GM12878 (cell line): Measurements from ENCODE around the gene IL11. TPM values are rescaled to one million over a fixed set of nuclear protein-coding genes. Genes with fewer than 3 reads are reported as not detected.

ENCODE experiments used
- ATAC-seq: fragments of 200-7000 bp; cut with Tn5 transposase; 3 replicates; pipeline ENCODE4 v1.9.1; 2020; ENCODE audit warnings: mild to moderate bottlenecking, moderate library complexity
- BruUV-seq: library from RNA; stranded (reverse); fragments of 400-500 nt; replicated peaks from 2 replicates; lab custom pipeline; 2021; lab: Mats Ljungman, UMichigan
- CTCF ChIA-PET: fragments of 300-600 bp; sonication (Branson Sonifier 250); formaldehyde crosslinking; extraction: SDS; loops from one replicate; lab custom pipeline; 2021; ENCODE audit warnings: inconsistent platforms; lab: Yijun Ruan, JAX
- POLR2A ChIA-PET: fragments of 350-600 bp; formaldehyde crosslinking; extraction: SDS; loops from one replicate; lab custom pipeline; 2021; ENCODE audit warnings: inconsistent platforms; lab: Charles Lee
- RAD21 ChIA-PET: fragments of 300-600 bp; sonication (Branson Sonifier 250); formaldehyde crosslinking; loops from one replicate; lab custom pipeline; 2023; ENCODE audit warnings: antibody characterized with exemption; ENCODE audit not compliant: unreplicated experiment; lab: Charles Lee
- SMC1A ChIA-PET: fragments of 300-600 bp; sonication (Branson Sonifier 250); formaldehyde crosslinking; loops from one replicate; lab custom pipeline; 2023; ENCODE audit not compliant: unreplicated experiment, uncharacterized antibody; lab: Charles Lee
- DNase-seq: peaks from one replicate; pipeline ENCODE4 v3.0.0-alpha.2; 2011; ENCODE audit warnings: low read depth, low spot score
- FAIRE-seq: peaks from 3 replicates; lab custom pipeline; 2011; peaks lifted over from hg19 to GRCh38; lab: Jason Lieb, UNC
- H2AFZ ChIP-seq: 2 replicates; pipeline ENCODE4 v1.6.0; 2011; ENCODE audit warnings: low read depth, low read length, control low read depth; ENCODE audit not compliant: control insufficient read depth
- H3K27ac ChIP-seq: 2 replicates; pipeline ENCODE4 v1.5.1; 2011; ENCODE audit warnings: control low read depth; ENCODE audit not compliant: control insufficient read depth, insufficient read depth
- H3K27me3 ChIP-seq, 2 experiments: replicated peaks in 1 of 2; 2 replicates each; pipeline versions ENCODE4 v1.6.0 to v1.6.1; 2011; ENCODE audit warnings: low read length in 1 of 2; ENCODE audit not compliant: control insufficient read depth in 2 of 2, insufficient read depth in 2 of 2
- H3K36me3 ChIP-seq, 2 experiments: 2 replicates each; pipeline ENCODE4 v1.5.1; 2011; ENCODE audit warnings: low read length in 1 of 2; ENCODE audit not compliant: control insufficient read depth in 2 of 2, insufficient read depth in 2 of 2
- H3K4me1 ChIP-seq: 2 replicates; pipeline ENCODE4 v1.6.1; 2011; ENCODE audit warnings: mild to moderate bottlenecking, low read length, moderate library complexity, mixed read lengths; ENCODE audit not compliant: control insufficient read depth, insufficient read depth
- H3K4me2 ChIP-seq: 2 replicates; pipeline ENCODE4 v1.6.0; 2011; ENCODE audit warnings: control low read depth; ENCODE audit not compliant: control insufficient read depth, insufficient read depth
- H3K4me3 ChIP-seq: fragments of 200-600 bp; sonication (generic); 2 replicates; pipeline ENCODE4 v1.5.1; 2016
- H3K79me2 ChIP-seq: 2 replicates; pipeline ENCODE4 v1.6.0; 2011; ENCODE audit warnings: low read length; ENCODE audit not compliant: control insufficient read depth, insufficient read depth
- H3K9ac ChIP-seq: 2 replicates; pipeline ENCODE4 v1.8.0; 2011; ENCODE audit warnings: low read length, control low read depth, mixed read lengths; ENCODE audit not compliant: control insufficient read depth, insufficient read depth
- H3K9me3 ChIP-seq: replicated peaks from 3 replicates; pipeline ENCODE4 v1.5.1; 2011; ENCODE audit warnings: mild to moderate bottlenecking, low read length; ENCODE audit not compliant: control insufficient read depth, insufficient read depth
- H4K20me1 ChIP-seq: 2 replicates; pipeline ENCODE4 v1.6.0; 2011; ENCODE audit not compliant: control insufficient read depth, insufficient read depth
- ATF3 ChIP-seq: IDR thresholded peaks from 2 replicates; pipeline ENCODE4 v1.6.1; 2011; ENCODE audit warnings: low read depth, mild to moderate bottlenecking, low read length, moderate library complexity, borderline replicate concordance; ENCODE audit errors: extremely low read depth
- BACH1 ChIP-seq: fragments of 450-650 bp; IDR thresholded peaks from 2 replicates; pipeline ENCODE4 v1.6.1; 2017; ENCODE audit warnings: mild to moderate bottlenecking, borderline replicate concordance
- BRCA1 ChIP-seq: IDR thresholded peaks from 2 replicates; pipeline ENCODE4 v1.6.1; 2011; ENCODE audit warnings: low read depth, low read length, improper control_type of control experiment
- CTCF ChIP-seq, 3 experiments: IDR thresholded peaks in 2 of 3; conservative IDR thresholded peaks in 1 of 3; 2 replicates each; pipeline ENCODE4 v1.5.1; 2011; ENCODE audit warnings: low read depth in 3 of 3, low read length in 3 of 3, mild to moderate bottlenecking in 3 of 3, control low read depth in 2 of 3, moderate library complexity in 2 of 3, inconsistent platforms in 1 of 3, mixed read lengths in 1 of 3; ENCODE audit not compliant: control insufficient read depth in 2 of 3, insufficient read depth in 1 of 3; ENCODE audit errors: extremely low read depth in 1 of 3
- EZH2 ChIP-seq: IDR thresholded peaks from 2 replicates; pipeline ENCODE4 v1.6.1; 2012; ENCODE audit warnings: low read depth, mild to moderate bottlenecking, control low read depth, inconsistent platforms, low read length, borderline replicate concordance; ENCODE audit not compliant: control insufficient read depth
- HSF1 ChIP-seq: fragments of 150-350 bp; IDR thresholded peaks from 2 replicates; pipeline ENCODE4 v1.6.1; 2014; ENCODE audit warnings: mild to moderate bottlenecking, low read depth, low read length
- JUNB ChIP-seq: IDR thresholded peaks from 2 replicates; pipeline ENCODE4 v1.6.1; 2016; ENCODE audit warnings: antibody characterized with exemption, mild to moderate bottlenecking
- NBN ChIP-seq: fragments of 450-650 bp; IDR thresholded peaks from 2 replicates; pipeline ENCODE4 v1.6.1; 2016
- NFIC ChIP-seq: IDR thresholded peaks from 2 replicates; pipeline ENCODE4 v1.6.1; 2012; ENCODE audit warnings: low read depth, mild to moderate bottlenecking, inconsistent platforms, low read length, moderate library complexity
- NR2F1 ChIP-seq: fragments of 450-650 bp; conservative IDR thresholded peaks from 2 replicates; pipeline ENCODE4 v1.6.1; 2017; ENCODE audit warnings: mild to moderate bottlenecking
- POLR2AphosphoS2 ChIP-seq: IDR thresholded peaks from 2 replicates; pipeline ENCODE4 v1.6.1; 2011; ENCODE audit warnings: low read depth, mild to moderate bottlenecking, low read length, improper control_type of control experiment, moderate library complexity
- WRNIP1 ChIP-seq: IDR thresholded peaks from 2 replicates; pipeline ENCODE4 v1.6.1; 2011; ENCODE audit warnings: low read depth, low read length, improper control_type of control experiment, borderline replicate concordance
- ZNF622 ChIP-seq: fragments of 450-650 bp; IDR thresholded peaks from 2 replicates; pipeline ENCODE4 v1.6.1; 2017; ENCODE audit warnings: mild to moderate bottlenecking, inconsistent platforms
- WGBS: methylation state at CpG from one replicate; pipeline ENCODE4 v1.1.6; 2016; ENCODE audit warnings: low lambda C conversion rate; ENCODE audit not compliant: insufficient replicate concordance, insufficient coverage; ENCODE audit errors: missing lambda C conversion rate; 5-methylcytosine and 5-hydroxymethylcytosine counted together
- in situ Hi-C: fragments of 300-500 bp; cut with MboI; formaldehyde crosslinking; loops from 9 replicates; pipeline ENCODE4 v1.14.3; 2018; ENCODE audit warnings: mixed read lengths
- intact Hi-C: fragments of 100-400 bp; cut with micrococcal nuclease; formaldehyde crosslinking; loops from one replicate; pipeline ENCODE4 v1.14.2; 2022; ENCODE audit not compliant: unreplicated experiment
- polyA plus RNA-seq, 11 experiments: library from polyadenylated mRNA; depleted of rRNA in 4 of 11; unstranded in 6 of 11; stranded (reverse) in 5 of 11; fragments of >200 nt; fragmentation: Nextera tagmentation in 4 of 11; fragmentation: Illumina TruSeq in 1 of 11; extraction: Ambion mirVana in 4 of 11; extraction: Trizol in 1 of 11; gene quantifications; 1 replicate in 1 of 11; 2 replicates in 10 of 11; pipeline versions ENCODE4 v1.2.1 to v1.2.3, GENCODE V29; 2011 to 2016; ENCODE audit warnings: inconsistent platforms in 2 of 11, missing spikeins in 2 of 11, low read depth in 1 of 11
- total RNA-seq, 4 experiments: library from RNA; depleted of rRNA in 3 of 4; stranded (reverse); fragments of >200 nt in 3 of 4; fragmentation: Illumina TruSeq in 1 of 4; extraction: Trizol in 1 of 4; gene quantifications; 2 replicates each; pipeline versions ENCODE4 v1.2.1 to v1.2.3, GENCODE V29; 2013 to 2021

IL11 gene
- total and polyA plus RNA-seq, 10 of the 15 experiments (the other 5 are each of a cell fraction or from before 2014, with no cell fraction given) = 0.15 TPM; not detected in 9

DNA sequence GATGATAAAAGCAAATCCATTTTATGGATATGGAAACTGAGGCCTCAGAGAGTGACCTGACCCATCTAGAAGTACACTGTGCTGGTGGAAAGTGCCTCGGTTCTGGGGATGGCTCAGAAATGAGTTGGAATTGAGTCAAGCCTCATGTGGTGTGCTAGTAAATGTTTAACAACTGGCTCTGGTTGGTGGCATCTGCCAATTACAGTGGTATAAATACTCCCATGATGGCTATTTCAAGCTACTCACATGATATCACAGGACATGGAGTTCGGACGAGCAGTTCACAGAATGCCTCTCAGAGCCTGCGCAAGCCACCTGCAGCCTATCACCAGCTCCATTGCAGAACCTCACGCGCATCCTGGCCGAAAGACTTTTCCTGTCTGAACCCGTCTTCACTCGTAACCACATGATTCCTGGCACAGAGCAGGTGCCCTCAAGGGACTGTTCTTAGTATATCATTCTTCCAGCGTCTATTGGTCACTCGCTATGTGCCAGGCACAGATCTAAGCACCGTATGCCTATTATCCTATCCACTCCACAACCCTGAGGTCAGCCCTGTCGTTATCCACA, 54.2 kb downstream of the IL11 start:
- in situ Hi-C loops = no loop called here
- intact Hi-C loops = no loop called here
- ChIA-PET RAD21 (no interaction called here), SMC1A (no interaction called here), CTCF (interaction anchor here (1.1 kb wide), 1 partner anchor 15 kb away, joined by 5 read pairs; no protein-coding TSS in a partner anchor), POLR2A (no interaction called here)
- H3K79me2 ChIP-seq = no peaks in the 10 kb centered on the region
- no peaks in the 10 kb centered on the region for H3K4me1 ChIP-seq
- DNase-seq (no peak), FAIRE-seq (no peak), ATAC-seq (no peak)
- TF ChIP-seq NR2F1 (no peak), NFIC (no peak), ATF3 (no peak), CTCF (IDR thresholded peaks at IDR 0.05 in 2 of 3, conservative IDR thresholded peaks at IDR 0.05 in 1 of 3; ENCODE audit: control insufficient read depth in 2 of 3, extremely low read depth in 1 of 3, insufficient read depth in 1 of 3, low read depth in 3 of 3, low read length in 3 of 3) (no peak), ZNF622 (no peak), BACH1 (no peak), JUNB (no peak), EZH2 (no peak), WRNIP1 (no peak), NBN (no peak), HSF1 (no peak), BRCA1 (no peak), POLR2AphosphoS2 (no peak)
- no peaks in the 10 kb centered on the region for H3K36me3 ChIP-seq
- H4K20me1 ChIP-seq = no peaks in the 10 kb centered on the region
- no peak overlapping the region for H2AFZ ChIP-seq
- BruUV-seq = no TSS peak
- H3K9ac ChIP-seq = no peak overlapping the region
- H3K27ac ChIP-seq = no peak overlapping the region
- no peak overlapping the region for H3K4me2 ChIP-seq
- H3K9me3 ChIP-seq = no peaks in the 10 kb centered on the region
- WGBS = 52% methylated on average over 13 of the region's 13 CpGs
- H3K27me3 ChIP-seq = no peaks in the 10 kb centered on the region
- H3K4me3 ChIP-seq = no peak overlapping the region
